T-helper 17 cell (primary cell): ENCODE data around the gene ZNF804B. TPM values are rescaled to one million over a fixed set of nuclear protein-coding genes. Genes with fewer than 3 reads are reported as not detected.
"Not testable (repeated sequence)": the region's sequence is repeated elsewhere in the genome, so short reads cannot be mapped to it uniquely, and the experiment has no call there.

Experiments used
- ATAC-seq: fragments of 150-1000 bp; cut with Tn5 transposase; 2 replicates; pipeline ENCODE4 v1.10.0; 2021; ENCODE audit warnings: mild to moderate bottlenecking, moderate library complexity
- DNase-seq, 3 donors: peaks; one replicate each; pipeline versions ENCODE4 v3.0.0 to v3.0.0-alpha.2; 2020 to 2021
- H3K9me3 ChIP-seq: one replicate; pipeline ENCODE4 v1.7.0; 2013; ENCODE audit warnings: low read length, mild to moderate bottlenecking; ENCODE audit not compliant: control insufficient read depth, poor library complexity, severe bottlenecking
- H3K27ac Mint-ChIP-seq: one replicate; pipeline ENCODE4 v1.8.0; 2022; ENCODE audit warnings: mild to moderate bottlenecking, moderate library complexity, mixed read lengths
- H3K27me3 Mint-ChIP-seq: one replicate; pipeline ENCODE4 v1.8.0; 2022; ENCODE audit warnings: mixed read lengths
- H3K36me3 Mint-ChIP-seq: one replicate; pipeline ENCODE4 v1.8.0; 2022; ENCODE audit warnings: low read depth, mixed read lengths
- H3K4me1 Mint-ChIP-seq: one replicate; pipeline ENCODE4 v1.8.0; 2022; ENCODE audit warnings: mild to moderate bottlenecking, mixed read lengths
- H3K4me3 Mint-ChIP-seq: one replicate; pipeline ENCODE4 v1.8.0; 2022; ENCODE audit warnings: mild to moderate bottlenecking, moderate library complexity, mixed read lengths
- total RNA-seq, 4 donors: library from RNA in 2 of 4; stranded (reverse) in 2 of 4; gene quantifications; one replicate each; pipeline ENCODE4 v1.2.3 and lab custom pipeline; 2022 to 2026

ZNF804B gene
- total RNA-seq, 2 donors from 2014 or later: not detected

DNA sequence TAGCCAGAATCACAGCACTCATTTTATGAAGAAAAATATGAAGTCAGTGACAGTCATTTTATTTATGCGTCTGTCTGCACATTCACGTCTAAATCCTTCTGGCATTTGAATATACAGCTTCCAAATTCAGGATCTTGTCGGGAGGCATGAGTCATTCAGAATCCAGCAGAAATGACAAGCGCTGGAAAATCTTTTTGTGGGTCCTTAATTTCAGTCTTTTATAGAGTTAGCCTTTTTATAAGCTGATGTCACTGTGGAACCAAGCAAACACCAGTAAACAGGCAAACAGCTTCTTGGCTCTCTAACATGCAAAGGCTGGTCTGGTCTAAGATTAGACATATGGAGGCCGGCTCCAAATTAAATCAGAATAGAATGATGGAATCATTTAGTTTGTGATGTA lies 424.2 kb downstream of the ZNF804B start:
- H3K9me3 ChIP-seq: no peaks in the 10 kb centered on the region
- DNase-seq: no peak
- ATAC-seq: no peak
- Mint-ChIP-seq H3K27me3 (no peaks in the 10 kb centered on the region), H3K4me3 (no peak overlapping the region), H3K36me3 (no peaks in the 10 kb centered on the region), H3K4me1 (no peaks in the 10 kb centered on the region), H3K27ac (no peak overlapping the region)

DNA sequence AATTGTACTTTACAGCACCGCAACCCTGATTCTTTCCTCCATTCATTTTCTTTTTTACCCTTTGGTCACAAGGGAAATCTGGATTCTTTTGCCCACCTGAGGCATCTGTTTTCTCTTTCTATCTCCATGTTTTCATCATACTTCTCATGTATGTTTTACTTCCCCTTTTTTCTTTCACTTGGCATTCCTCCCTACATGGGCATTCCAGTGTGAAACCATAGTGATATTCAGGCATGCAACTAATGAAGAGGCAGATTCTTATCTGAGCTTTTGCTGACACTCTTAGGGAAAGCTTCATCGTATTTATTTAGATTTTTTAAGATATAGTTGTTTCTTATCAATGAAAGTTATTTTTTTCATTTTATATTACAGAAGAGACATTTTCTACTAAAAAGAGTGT lies 441.3 kb downstream of the ZNF804B start:
- DNase-seq (no peak), ATAC-seq (no peak)
- H3K9me3 ChIP-seq: no peaks in the 10 kb centered on the region
- H3K36me3 Mint-ChIP-seq: no peaks in the 10 kb centered on the region
- no peak overlapping the region for H3K27ac Mint-ChIP-seq
- no peaks in the 10 kb centered on the region for H3K4me1 Mint-ChIP-seq
- no peak overlapping the region for H3K4me3 Mint-ChIP-seq
- H3K27me3 Mint-ChIP-seq: no peaks in the 10 kb centered on the region

DNA sequence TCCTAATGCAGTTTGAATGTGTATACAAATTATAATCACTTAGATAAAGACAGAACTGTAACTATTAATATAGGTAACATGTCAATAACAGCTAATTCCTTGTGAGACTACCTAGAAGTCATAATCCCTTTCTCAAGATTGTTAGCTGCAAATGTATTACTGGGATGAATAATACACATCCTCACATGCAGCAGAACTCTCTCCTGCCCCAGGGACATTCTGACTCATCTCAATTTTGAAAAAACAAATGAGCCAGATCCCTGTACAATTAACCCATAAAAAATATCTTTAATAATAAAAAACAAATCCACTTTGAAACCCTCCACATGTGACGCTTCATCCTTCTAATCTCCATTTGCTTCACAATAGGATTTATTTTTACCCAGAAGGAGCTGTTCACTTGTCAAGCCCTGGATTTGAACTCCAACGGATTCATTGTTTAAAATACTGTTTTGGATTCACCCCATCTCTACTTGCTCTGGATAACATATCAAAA lies 464.4 kb downstream of the ZNF804B start:
- H3K9me3 ChIP-seq: no peaks in the 10 kb centered on the region
- Mint-ChIP-seq H3K36me3 (no peaks in the 10 kb centered on the region), H3K4me1 (no peaks in the 10 kb centered on the region), H3K27ac (no peak overlapping the region), H3K4me3 (no peak overlapping the region), H3K27me3 (no peaks in the 10 kb centered on the region)
- DNase-seq: no peak
- ATAC-seq: no peak

DNA sequence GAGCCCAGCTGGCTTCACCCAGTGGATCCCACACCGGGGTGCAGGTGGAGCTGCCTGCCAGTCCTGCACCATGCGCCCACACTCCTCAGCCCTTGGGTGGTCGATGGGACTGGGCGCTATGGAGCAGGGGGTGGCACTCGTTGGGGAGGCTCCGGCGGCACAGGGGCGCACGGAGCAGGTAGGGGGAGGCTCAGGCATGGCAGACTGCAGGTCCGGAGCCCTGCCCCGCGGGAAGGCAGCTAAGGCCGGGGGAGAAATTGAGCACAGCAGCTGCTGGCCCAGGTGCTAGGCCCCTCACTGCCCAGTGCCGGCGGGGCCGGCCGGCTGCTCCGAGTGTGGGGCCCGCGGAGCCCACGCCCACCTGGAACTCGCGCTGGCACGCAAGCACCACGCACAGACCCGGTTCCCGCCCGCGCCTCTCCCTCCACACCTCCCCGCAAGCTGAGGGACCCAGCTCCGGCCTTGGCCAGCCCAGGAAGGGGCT lies 469.2 kb downstream of the ZNF804B start:
- not testable (repeated sequence) for DNase-seq, H3K4me1 Mint-ChIP-seq, H3K27ac Mint-ChIP-seq, H3K4me3 Mint-ChIP-seq, H3K36me3 Mint-ChIP-seq, ATAC-seq, H3K27me3 Mint-ChIP-seq, H3K9me3 ChIP-seq

DNA sequence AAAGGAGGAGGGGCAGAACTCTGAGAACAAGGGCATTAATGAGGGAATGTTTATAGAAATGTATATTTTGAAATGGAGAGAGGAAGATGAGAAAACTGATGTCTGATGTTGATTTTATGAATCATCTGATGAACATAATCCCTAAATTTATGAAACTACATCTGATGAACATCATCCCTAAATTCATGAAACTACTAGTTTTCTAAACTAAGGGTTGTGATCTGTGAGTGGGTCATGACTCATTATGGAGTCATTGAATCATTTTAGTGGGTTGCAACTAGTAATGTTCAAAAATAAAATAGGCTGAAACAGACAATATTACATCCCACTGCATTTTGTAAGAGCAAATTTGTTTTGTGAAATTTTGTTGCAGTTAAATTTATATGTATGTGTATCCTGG lies 478.7 kb downstream of the ZNF804B start:
- DNase-seq (no peak), ATAC-seq (no peak)
- no peak overlapping the region for H3K27ac Mint-ChIP-seq
- H3K4me1 Mint-ChIP-seq: no peaks in the 10 kb centered on the region
- no peaks in the 10 kb centered on the region for H3K9me3 ChIP-seq
- no peaks in the 10 kb centered on the region for H3K36me3 Mint-ChIP-seq
- no peak overlapping the region for H3K4me3 Mint-ChIP-seq
- no peaks in the 10 kb centered on the region for H3K27me3 Mint-ChIP-seq

DNA sequence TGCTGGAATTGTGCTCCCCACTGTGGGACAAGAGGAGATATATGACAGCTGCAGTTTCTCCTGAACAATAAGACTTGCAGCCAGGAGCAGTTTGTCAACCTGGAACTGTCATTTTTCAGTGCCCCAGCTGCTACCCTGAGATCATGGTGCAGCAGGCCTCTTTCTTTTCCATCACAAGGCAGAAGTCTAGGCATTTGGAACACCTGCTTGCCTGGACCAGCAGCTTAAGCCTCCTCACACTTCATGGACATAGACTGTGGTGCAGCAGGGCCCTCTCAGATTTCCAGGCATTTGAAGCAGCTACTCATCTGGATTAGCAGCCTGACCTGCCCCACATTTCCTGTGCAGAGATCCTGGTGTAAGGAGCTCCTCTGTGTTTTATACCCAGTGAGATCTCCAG lies 486.7 kb downstream of the ZNF804B start:
- H3K4me3 Mint-ChIP-seq: no peak overlapping the region
- no peak for DNase-seq
- no peaks in the 10 kb centered on the region for H3K4me1 Mint-ChIP-seq
- ATAC-seq: no peak
- no peaks in the 10 kb centered on the region for H3K36me3 Mint-ChIP-seq
- no peaks in the 10 kb centered on the region for H3K27me3 Mint-ChIP-seq
- no peak overlapping the region for H3K27ac Mint-ChIP-seq
- no peaks in the 10 kb centered on the region for H3K9me3 ChIP-seq

DNA sequence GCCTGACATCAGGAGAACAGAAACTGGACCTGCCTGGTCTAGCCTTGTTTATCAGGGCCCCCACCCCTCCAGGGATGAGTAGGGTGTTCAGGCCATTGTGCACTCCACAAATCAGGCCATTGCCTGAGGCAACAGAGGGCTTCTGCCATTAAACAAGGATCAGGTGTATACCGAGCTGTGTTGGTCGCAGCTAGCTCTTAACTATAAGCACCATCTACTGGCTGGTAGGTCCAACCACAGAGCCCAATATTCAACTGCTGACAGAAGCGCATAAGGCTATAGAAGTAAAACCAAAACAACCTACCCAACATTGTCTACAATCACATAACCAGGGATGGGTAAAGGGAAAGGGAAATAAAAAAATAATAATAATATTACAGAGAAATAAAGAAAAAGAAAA lies 487.7 kb downstream of the ZNF804B start:
- no peak overlapping the region for H3K4me3 Mint-ChIP-seq
- H3K27ac Mint-ChIP-seq: no peak overlapping the region
- no peaks in the 10 kb centered on the region for H3K27me3 Mint-ChIP-seq
- no peaks in the 10 kb centered on the region for H3K9me3 ChIP-seq
- DNase-seq (no peak), ATAC-seq (no peak)
- no peaks in the 10 kb centered on the region for H3K4me1 Mint-ChIP-seq
- no peaks in the 10 kb centered on the region for H3K36me3 Mint-ChIP-seq

DNA sequence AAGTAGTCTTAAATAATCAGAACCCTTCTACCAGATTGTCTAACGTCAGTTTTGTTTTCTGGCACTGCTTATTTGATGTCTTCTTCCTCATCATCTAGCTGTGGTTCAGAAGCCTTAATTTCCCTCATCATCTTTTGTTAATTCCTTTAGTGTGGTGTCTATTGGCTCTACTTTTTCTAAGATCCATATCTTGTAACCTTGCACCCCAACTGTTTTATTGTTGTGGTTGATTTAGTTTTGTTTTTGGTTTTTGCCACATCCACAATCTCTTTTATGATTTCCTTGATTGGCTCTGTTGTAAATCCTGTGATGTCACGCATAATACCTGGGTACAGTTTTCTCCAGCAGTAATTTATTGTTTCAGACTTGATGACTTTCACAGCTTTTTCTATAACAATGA lies 499.6 kb downstream of the ZNF804B start:
- no peaks in the 10 kb centered on the region for H3K27me3 Mint-ChIP-seq
- DNase-seq (no peak), ATAC-seq (no peak)
- H3K4me3 Mint-ChIP-seq: no peak overlapping the region
- no peaks in the 10 kb centered on the region for H3K4me1 Mint-ChIP-seq
- H3K9me3 ChIP-seq: no peaks in the 10 kb centered on the region
- H3K36me3 Mint-ChIP-seq: no peaks in the 10 kb centered on the region
- no peak overlapping the region for H3K27ac Mint-ChIP-seq

DNA sequence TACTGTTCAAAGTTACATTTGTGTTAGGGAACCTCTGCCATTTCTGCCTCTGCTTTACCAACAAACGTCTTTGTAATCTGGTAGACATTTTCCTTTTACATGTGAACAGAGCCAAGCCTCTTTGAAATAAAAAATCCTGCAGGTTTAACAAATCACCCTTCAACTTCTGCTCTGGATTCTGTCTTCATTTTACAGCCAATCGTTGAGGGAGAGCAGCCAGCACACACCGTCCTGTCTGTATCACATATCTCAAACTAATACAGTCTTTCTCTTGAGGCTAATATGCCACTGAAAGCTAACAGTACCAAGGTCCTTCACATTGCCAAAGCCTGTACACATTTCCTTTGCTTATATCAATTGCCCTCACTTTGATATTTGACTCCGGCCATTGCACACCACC lies 504.6 kb downstream of the ZNF804B start:
- no peaks in the 10 kb centered on the region for H3K27me3 Mint-ChIP-seq
- no peak overlapping the region for H3K4me3 Mint-ChIP-seq
- H3K9me3 ChIP-seq: no peaks in the 10 kb centered on the region
- H3K36me3 Mint-ChIP-seq: no peaks in the 10 kb centered on the region
- H3K4me1 Mint-ChIP-seq: no peaks in the 10 kb centered on the region
- DNase-seq: no peak
- H3K27ac Mint-ChIP-seq: no peak overlapping the region
- no peak for ATAC-seq

DNA sequence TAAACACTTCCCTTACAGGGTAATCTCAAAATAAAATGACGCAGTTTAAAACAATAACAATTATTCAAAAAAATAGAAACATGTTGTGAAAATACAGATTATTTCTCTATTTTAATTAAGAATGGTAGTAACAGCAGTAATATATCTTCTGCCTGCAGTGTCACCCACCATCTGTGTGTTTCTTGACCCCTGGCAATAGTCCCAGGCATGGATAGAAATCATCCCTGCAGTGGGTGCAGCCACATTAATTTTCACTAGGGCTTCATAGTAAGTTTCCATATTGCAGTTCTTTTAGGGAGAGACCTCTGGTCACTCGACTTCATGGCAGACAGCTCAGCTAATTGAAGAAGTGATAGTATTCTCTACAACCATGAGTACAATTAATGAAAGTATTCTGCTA lies 506.1 kb downstream of the ZNF804B start:
- no peaks in the 10 kb centered on the region for H3K9me3 ChIP-seq
- no peak overlapping the region for H3K4me3 Mint-ChIP-seq
- H3K27ac Mint-ChIP-seq: no peak overlapping the region
- no peaks in the 10 kb centered on the region for H3K36me3 Mint-ChIP-seq
- H3K4me1 Mint-ChIP-seq: no peaks in the 10 kb centered on the region
- ATAC-seq (no peak), DNase-seq (no peak)
- H3K27me3 Mint-ChIP-seq: no peaks in the 10 kb centered on the region

DNA sequence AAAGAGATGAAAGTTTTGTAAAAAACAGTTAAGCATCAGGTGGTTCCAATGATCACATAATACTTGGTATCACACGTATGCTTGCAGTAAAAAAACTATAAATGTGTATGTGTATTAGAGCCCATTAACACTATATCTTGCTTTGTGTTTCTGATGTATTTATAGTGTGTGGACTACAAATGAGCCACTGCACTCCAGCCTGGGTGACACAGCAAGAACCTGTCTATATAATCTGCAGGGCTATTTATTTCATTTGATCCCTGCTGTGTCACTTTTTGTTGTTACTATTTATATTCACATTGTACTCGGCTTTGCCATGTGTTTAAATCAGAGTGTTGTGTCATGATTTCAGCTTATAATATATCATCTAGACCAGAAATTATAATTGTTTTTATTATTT lies 523.8 kb downstream of the ZNF804B start:
- no peaks in the 10 kb centered on the region for H3K27me3 Mint-ChIP-seq
- H3K4me1 Mint-ChIP-seq: no peaks in the 10 kb centered on the region
- DNase-seq (no peak), ATAC-seq (no peak)
- no peaks in the 10 kb centered on the region for H3K36me3 Mint-ChIP-seq
- H3K27ac Mint-ChIP-seq: no peak overlapping the region
- no peak overlapping the region for H3K4me3 Mint-ChIP-seq
- no peaks in the 10 kb centered on the region for H3K9me3 ChIP-seq

DNA sequence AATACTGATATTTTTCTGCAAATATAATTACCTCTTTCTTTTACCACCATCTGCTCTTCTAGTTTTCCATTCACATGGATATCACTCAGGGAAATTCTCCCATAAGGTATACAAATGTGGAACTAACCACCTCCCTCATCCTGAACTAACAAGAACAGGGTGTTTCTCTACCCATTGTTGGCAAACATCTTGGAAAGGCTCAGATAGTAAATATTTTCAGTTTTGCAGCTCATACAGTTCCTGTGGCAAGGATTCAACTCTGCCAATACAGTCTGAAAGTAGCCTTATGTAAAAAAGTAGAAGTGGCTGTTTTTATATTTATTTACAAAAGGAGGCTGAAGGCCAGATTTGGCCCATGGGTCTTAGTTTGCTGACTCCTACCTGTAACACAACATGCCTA lies 549.0 kb downstream of the ZNF804B start:
- no peaks in the 10 kb centered on the region for H3K36me3 Mint-ChIP-seq

DNA sequence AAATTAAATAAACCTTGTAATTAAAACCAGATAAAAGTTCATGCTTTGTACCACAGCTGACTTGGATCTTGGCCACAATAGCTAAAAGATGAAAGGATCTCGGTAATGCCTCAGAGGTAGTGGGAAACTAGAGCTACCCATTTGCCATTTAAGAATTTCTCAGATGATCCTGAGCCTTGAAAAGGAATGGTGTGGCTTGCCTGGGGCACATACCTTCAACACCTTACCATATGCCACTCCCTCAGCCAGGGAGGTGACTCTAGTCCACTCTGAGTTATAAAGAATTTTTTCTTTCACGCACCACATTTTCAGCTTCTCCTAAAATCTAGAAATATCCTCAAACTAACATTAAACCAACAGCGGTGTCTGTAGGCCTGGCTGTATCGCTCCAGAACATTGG lies 552.4 kb downstream of the ZNF804B start:
- no peak for DNase-seq
- Mint-ChIP-seq H3K4me1 (no peaks in the 10 kb centered on the region), H3K36me3 (no peaks in the 10 kb centered on the region), H3K27me3 (no peaks in the 10 kb centered on the region), H3K27ac (no peak overlapping the region), H3K4me3 (no peak overlapping the region)
- H3K9me3 ChIP-seq: no peaks in the 10 kb centered on the region
- ATAC-seq: no peak

More for the DNA sequence above, 549.0 kb downstream of the ZNF804B start:
- Mint-ChIP-seq H3K4me3 (no peak overlapping the region), H3K4me1 (no peaks in the 10 kb centered on the region), H3K27me3 (no peaks in the 10 kb centered on the region), H3K27ac (no peak overlapping the region)
- H3K9me3 ChIP-seq: no peaks in the 10 kb centered on the region
- DNase-seq (no peak), ATAC-seq (no peak)

DNA sequence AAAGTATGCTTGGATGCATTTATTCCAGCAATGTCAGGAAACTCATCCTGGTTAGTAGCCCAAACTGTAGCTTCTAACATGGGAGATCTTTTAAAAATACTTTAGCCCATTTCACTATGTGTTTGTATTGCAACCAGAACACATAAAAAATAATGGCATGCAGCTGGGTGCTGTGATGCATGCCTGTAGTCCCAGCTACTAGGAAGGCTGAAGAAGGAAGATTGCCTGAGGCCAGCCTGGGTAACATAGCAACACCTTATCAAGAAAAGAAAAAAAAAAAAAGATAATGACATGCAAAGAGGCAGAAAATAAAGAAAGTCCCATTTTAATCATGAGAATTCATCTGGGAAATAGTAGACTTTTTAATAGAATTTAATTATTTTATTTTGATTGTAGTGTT lies 553.1 kb downstream of the ZNF804B start:
- Mint-ChIP-seq H3K27me3 (no peaks in the 10 kb centered on the region), H3K4me3 (no peak overlapping the region), H3K4me1 (no peaks in the 10 kb centered on the region), H3K27ac (no peak overlapping the region), H3K36me3 (no peaks in the 10 kb centered on the region)
- no peaks in the 10 kb centered on the region for H3K9me3 ChIP-seq
- DNase-seq (no peak), ATAC-seq (no peak)
